PFSK-1 (cell line): ENCODE results near the gene PERCC1.

Source experiments
- POLR2AphosphoS5 ChIP-seq: IDR thresholded peaks from 2 replicates; pipeline ENCODE4 v1.6.1; 2012; ENCODE audit warnings: low read depth, mild to moderate bottlenecking, control low read depth, low read length, moderate library complexity
- REST ChIP-seq, 2 experiments: IDR thresholded peaks; 2 replicates each; pipeline versions ENCODE4 v1.6.1 to v1.8.0; 2011 to 2012; ENCODE audit warnings: low read depth in 2 of 2, low read length in 2 of 2, control low read depth in 1 of 2, inconsistent platforms in 1 of 2, mild to moderate bottlenecking in 1 of 2, moderate library complexity in 1 of 2; ENCODE audit not compliant: insufficient read depth in 1 of 2
- SIN3A ChIP-seq: IDR thresholded peaks from 2 replicates; pipeline ENCODE4 v1.6.1; 2012; ENCODE audit warnings: mild to moderate bottlenecking, low read length, moderate library complexity, borderline replicate concordance; ENCODE audit not compliant: insufficient read depth

GRCh38 chr16:1394367-1394951 is 36.4 kb upstream of the PERCC1 start:
- no peak for TF ChIP-seq POLR2AphosphoS5
- no peak for TF ChIP-seq REST (IDR thresholded peaks at IDR 0.05; ENCODE audit: insufficient read depth in 1 of 2, low read depth in 2 of 2, low read length in 2 of 2)
- no peak for TF ChIP-seq SIN3A
